Measurements from ENCODE around the gene CCND1.

CCND1 gene

GRCh38 chr11:69657911-69658625 is 17.1 kb downstream of the CCND1 start:
- peaks cover 2% of the 10 kb centered on the region for H3K36me3 Mint-ChIP-seq
- no peaks in the 10 kb centered on the region for H3K9me3 Mint-ChIP-seq
- no peaks in the 10 kb centered on the region for H3K4me1 Mint-ChIP-seq
- DNase-seq (ENCODE audit: low spot score in 2 of 2): no peak
- no peak for ATAC-seq (ENCODE audit: low read depth)
- no peaks in the 10 kb centered on the region for H3K27me3 Mint-ChIP-seq
- no peak overlapping the region for H3K4me3 Mint-ChIP-seq
- no peak overlapping the region for H3K27ac Mint-ChIP-seq

DNA sequence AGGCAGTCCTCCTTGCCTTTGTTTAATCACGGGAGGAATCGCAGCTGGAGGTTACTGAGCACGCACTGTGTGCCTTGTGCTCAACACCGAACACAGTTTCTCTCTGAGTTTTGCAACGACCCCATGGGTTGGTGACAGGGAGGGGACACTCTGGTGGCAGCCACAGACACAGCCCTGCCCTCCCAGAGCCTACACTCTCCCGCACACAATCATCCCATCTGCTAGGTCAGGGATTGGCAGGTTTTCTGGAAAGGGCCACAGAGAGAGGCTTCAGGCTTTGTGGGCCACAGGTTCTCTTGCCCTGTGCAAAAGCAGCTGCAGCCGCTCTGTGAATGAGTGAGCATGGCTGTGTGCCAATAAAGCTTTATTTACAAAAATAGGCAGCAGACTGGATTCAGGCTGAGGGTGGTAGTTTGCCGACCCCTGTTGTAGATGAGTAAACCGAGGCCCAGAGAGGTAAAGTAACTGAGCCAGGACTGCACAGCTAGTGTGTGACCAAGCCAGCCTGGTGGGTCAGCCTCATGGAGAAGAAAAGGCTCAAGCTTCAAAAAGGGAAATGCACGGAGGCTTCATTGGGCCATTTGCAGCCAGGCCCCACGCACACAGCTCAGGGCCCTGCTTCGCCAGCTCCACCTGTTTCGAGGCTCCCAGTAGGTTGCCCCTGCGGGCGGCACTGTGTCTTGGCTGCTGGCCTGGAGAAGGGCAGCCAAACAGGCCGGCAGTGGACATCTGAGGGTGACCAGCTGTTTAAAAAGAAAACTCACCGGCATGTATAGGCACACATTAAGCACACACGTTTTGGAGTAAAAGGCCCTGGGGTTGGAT is 17.9 kb downstream of the CCND1 start:
- Mint-ChIP-seq H3K27ac (no peak overlapping the region), H3K27me3 (no peaks in the 10 kb centered on the region), H3K4me3 (no peak overlapping the region), H3K36me3 (peaks cover 2% of the 10 kb centered on the region), H3K9me3 (no peaks in the 10 kb centered on the region), H3K4me1 (no peaks in the 10 kb centered on the region)
- ATAC-seq (ENCODE audit: low read depth): no peak
- no peak for DNase-seq (ENCODE audit: low spot score in 2 of 2)

DNA sequence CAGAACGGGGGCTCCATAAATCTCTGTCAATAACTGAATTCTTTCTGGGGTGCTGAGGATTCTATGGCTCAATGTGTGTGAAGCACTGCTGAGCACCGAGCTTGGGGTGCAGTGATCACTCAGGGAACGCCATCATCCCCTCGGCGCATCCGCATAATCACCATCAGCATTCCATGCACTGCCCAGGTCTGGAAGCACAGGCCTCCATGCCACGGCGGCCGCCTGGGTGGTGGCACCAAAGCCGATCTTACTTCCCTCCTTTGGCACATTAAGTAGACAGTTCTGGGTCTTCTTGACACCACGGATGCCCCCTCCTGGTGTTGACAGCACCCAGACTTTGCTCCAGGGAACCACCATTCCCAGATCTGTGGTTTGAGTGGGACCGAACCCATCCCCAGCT is 18.6 kb downstream of the CCND1 start:
- H3K4me3 Mint-ChIP-seq: no peak overlapping the region
- DNase-seq (ENCODE audit: low spot score in 2 of 2) (no peak), ATAC-seq (ENCODE audit: low read depth) (no peak)
- H3K4me1 Mint-ChIP-seq: no peaks in the 10 kb centered on the region
- no peaks in the 10 kb centered on the region for H3K27me3 Mint-ChIP-seq
- peaks cover 2% of the 10 kb centered on the region for H3K36me3 Mint-ChIP-seq
- no peaks in the 10 kb centered on the region for H3K9me3 Mint-ChIP-seq
- H3K27ac Mint-ChIP-seq: no peak overlapping the region

DNA sequence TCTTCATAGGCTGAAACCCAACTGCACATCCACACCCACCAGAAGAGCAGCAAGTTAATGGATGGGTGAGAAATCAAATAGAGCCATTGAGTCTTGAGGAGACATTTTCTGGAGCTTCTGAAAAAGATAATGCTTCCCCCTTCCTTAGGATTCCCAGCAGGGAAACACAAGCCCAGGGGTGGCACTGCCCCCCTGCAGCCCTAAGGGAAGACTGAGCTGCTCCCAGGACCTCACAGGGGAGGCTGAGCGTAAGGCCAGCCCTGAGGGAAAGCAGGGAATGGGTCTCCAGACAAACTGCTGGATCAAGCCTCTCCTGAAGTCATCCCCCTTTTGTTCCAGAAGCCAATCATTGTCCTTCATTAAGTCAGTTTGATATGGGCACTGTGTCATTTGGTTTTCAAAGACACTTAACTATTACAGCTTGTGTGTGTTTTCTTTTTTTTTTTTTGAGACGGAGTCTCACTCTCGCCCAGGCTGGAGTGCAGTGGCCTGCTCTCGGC is 19.1 kb downstream of the CCND1 start:
- no peaks in the 10 kb centered on the region for H3K9me3 Mint-ChIP-seq
- ATAC-seq (ENCODE audit: low read depth): no peak
- no peak overlapping the region for H3K4me3 Mint-ChIP-seq
- peaks cover 4% of the 10 kb centered on the region for H3K36me3 Mint-ChIP-seq
- no peak for DNase-seq (ENCODE audit: low spot score in 2 of 2)
- no peaks in the 10 kb centered on the region for H3K4me1 Mint-ChIP-seq
- H3K27ac Mint-ChIP-seq: no peak overlapping the region
- no peaks in the 10 kb centered on the region for H3K27me3 Mint-ChIP-seq

GRCh38 chr11:69661413-69661715 is 20.4 kb downstream of the CCND1 start:
- ATAC-seq (ENCODE audit: low read depth) (no peak), DNase-seq (ENCODE audit: low spot score in 2 of 2) (no peak)
- Mint-ChIP-seq H3K9me3 (no peaks in the 10 kb centered on the region), H3K36me3 (peaks cover 4% of the 10 kb centered on the region), H3K4me3 (no peak overlapping the region), H3K27me3 (no peaks in the 10 kb centered on the region), H3K4me1 (no peaks in the 10 kb centered on the region), H3K27ac (no peak overlapping the region)

DNA sequence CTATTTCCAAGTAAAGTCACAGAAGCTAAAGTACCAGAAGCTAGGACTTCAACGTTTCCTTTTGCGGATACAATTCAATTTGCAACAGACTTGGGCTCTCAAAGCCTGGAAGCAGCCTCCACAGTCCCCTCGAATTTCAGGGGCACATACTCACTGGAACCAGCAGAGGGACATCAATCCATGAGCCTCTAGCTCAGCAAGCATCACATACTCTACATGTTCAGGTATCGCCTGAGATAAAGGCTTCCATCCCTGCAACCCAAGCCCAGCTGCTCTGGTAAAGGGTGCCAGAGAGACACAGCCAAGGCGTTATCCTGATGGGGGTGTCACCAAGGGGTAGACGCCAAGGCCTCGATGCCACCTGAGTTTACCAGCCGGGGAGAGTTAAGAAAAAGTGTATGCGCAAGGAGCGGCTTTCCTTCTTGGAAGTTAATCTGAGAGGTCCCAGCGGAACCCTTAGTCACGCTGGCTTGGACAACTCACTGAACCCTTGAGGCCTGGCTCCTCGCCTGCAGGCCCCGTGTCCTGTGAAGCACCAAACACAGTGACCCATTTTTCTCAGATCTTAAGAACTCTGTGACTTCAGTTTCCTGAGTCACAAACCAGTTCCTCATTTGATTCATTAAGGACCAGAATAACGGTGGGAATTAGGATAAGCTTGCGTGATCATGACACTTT is 21.2 kb downstream of the CCND1 start:
- ATAC-seq (ENCODE audit: low read depth): no peak
- H3K27ac Mint-ChIP-seq: no peak overlapping the region
- H3K36me3 Mint-ChIP-seq: peaks cover 4% of the 10 kb centered on the region
- no peak for DNase-seq (ENCODE audit: low spot score in 2 of 2)
- no peak overlapping the region for H3K4me3 Mint-ChIP-seq
- H3K9me3 Mint-ChIP-seq: no peaks in the 10 kb centered on the region
- H3K27me3 Mint-ChIP-seq: no peaks in the 10 kb centered on the region
- no peaks in the 10 kb centered on the region for H3K4me1 Mint-ChIP-seq

DNA sequence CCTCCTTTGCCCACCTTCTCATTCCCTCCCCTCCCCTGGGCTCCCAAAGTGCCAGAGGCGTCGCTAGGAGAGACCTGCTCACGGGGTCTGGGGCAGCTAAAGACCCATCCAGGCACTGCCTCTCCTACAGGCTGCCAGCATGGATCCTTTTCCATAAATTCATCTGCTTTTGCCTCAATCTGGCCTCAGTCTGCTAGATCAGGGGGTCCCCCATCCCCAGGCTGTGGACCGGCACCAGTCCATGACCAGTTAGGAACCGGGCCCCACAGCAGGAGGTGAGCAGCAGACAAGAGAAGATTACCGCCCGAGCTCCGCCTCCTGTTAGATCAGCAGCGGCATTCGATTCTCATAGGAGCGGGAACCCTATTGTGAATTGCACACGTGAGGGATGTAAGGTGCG is 21.9 kb downstream of the CCND1 start:
- Mint-ChIP-seq H3K36me3 (peaks cover 8% of the 10 kb centered on the region), H3K4me1 (no peaks in the 10 kb centered on the region), H3K27ac (peak overlapping the region; percentile 35), H3K9me3 (no peaks in the 10 kb centered on the region), H3K4me3 (no peak overlapping the region), H3K27me3 (no peaks in the 10 kb centered on the region)
- DNase-seq (ENCODE audit: low spot score in 2 of 2) (no peak), ATAC-seq (ENCODE audit: low read depth) (no peak)

GRCh38 chr11:69663326-69663725 is 22.4 kb downstream of the CCND1 start:
- H3K4me1 Mint-ChIP-seq: peaks cover 2% of the 10 kb centered on the region
- H3K36me3 Mint-ChIP-seq: peaks cover 11% of the 10 kb centered on the region
- peak overlapping the region; percentile 35 for H3K27ac Mint-ChIP-seq

GRCh38 chr11:69664103-69664775 is 23.3 kb downstream of the CCND1 start:
- no peak for ATAC-seq (ENCODE audit: low read depth)
- H3K27ac Mint-ChIP-seq: no peak overlapping the region
- H3K36me3 Mint-ChIP-seq: peaks cover 13% of the 10 kb centered on the region
- no peak overlapping the region for H3K4me3 Mint-ChIP-seq
- H3K27me3 Mint-ChIP-seq: no peaks in the 10 kb centered on the region
- no peaks in the 10 kb centered on the region for H3K9me3 Mint-ChIP-seq
- no peak for DNase-seq (ENCODE audit: low spot score in 2 of 2)
- H3K4me1 Mint-ChIP-seq: peaks cover 2% of the 10 kb centered on the region

More at GRCh38 chr11:69663326-69663725, 22.4 kb downstream of the CCND1 start:
- Mint-ChIP-seq H3K9me3 (no peaks in the 10 kb centered on the region), H3K27me3 (no peaks in the 10 kb centered on the region), H3K4me3 (no peak overlapping the region)
- no peak for ATAC-seq (ENCODE audit: low read depth)
- DNase-seq (ENCODE audit: low spot score in 2 of 2): no peak

DNA sequence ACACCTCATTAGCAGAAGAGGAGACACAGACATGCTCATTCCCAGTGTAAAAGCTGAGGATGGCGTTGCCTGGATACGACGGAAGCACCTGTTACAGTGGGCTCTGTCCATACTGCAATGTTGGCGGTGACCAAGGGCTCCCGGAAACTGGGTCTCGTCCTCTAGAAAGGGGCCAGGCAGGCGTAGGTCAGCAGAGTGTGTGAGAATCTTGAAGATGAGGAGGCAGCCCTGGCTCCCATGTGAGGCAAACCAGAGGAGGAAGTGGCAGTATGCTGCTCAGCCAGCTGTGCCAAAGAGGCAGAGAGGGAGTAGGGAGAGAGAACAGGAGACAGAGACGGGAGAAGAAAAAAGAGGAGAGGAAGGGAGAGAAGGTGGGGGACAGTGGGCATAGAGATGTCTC is 23.9 kb downstream of the CCND1 start:
- DNase-seq (ENCODE audit: low spot score in 2 of 2) (no peak), ATAC-seq (ENCODE audit: low read depth) (no peak)
- Mint-ChIP-seq H3K27ac (no peak overlapping the region), H3K4me1 (peaks cover 2% of the 10 kb centered on the region), H3K27me3 (no peaks in the 10 kb centered on the region), H3K36me3 (peaks cover 13% of the 10 kb centered on the region), H3K4me3 (no peak overlapping the region), H3K9me3 (no peaks in the 10 kb centered on the region)

DNA sequence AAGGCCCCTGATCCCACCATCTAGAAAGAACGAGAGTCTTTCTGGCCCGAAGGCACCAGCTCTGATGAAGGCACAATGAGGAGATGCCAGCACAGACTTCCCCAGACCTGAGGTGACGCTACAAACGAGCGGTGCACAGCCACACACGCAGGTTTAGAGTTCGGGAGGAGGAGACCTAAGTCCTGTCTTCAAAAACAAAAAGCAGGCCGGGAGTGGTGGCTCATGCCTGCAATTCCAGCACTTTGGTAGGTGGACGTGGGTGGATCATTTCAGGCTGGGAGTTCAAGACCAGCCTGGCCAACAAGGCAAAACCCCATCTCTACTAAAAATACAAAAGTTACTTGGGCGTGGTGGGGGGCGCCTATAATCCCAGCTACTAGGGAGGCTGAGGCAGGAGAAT is 24.7 kb downstream of the CCND1 start:
- peaks cover 4% of the 10 kb centered on the region for H3K4me1 Mint-ChIP-seq
- H3K36me3 Mint-ChIP-seq: peaks cover 12% of the 10 kb centered on the region
- DNase-seq (ENCODE audit: low spot score in 2 of 2): no peak
- no peak overlapping the region for H3K27ac Mint-ChIP-seq
- ATAC-seq (ENCODE audit: low read depth): no peak
- no peak overlapping the region for H3K4me3 Mint-ChIP-seq
- no peaks in the 10 kb centered on the region for H3K27me3 Mint-ChIP-seq
- H3K9me3 Mint-ChIP-seq: no peaks in the 10 kb centered on the region

DNA sequence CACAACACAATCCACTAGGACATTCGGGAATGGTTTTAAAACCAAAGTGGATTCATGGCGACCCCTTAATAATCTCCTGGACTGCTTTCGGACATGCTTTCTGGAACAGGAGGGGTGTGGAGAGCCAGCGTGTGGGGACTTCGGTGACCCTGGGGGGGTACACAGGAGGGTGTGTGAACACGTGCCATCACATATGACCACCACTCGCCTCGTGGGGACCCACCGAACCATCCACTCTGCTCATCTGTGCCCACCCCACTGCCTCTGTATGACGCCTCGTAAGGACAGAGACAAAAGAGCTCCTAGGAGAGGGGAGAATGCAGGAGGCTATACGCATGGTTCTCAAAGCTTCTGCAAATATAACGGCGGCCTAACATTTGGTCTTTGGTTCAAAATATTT is 25.3 kb downstream of the CCND1 start:
- ATAC-seq (ENCODE audit: low read depth) (no peak), DNase-seq (ENCODE audit: low spot score in 2 of 2) (no peak)
- Mint-ChIP-seq H3K4me3 (no peak overlapping the region), H3K36me3 (peaks cover 12% of the 10 kb centered on the region), H3K27me3 (no peaks in the 10 kb centered on the region), H3K9me3 (no peaks in the 10 kb centered on the region), H3K27ac (no peak overlapping the region), H3K4me1 (peaks cover 4% of the 10 kb centered on the region)

- no peak for ATAC-seq (ENCODE audit: low read depth)
- DNase-seq (ENCODE audit: low spot score in 2 of 2): no peak
- Mint-ChIP-seq H3K36me3 (peaks cover 15% of the 10 kb centered on the region), H3K9me3 (no peaks in the 10 kb centered on the region), H3K27ac (no peak overlapping the region), H3K4me3 (no peak overlapping the region), H3K27me3 (no peaks in the 10 kb centered on the region), H3K4me1 (peaks cover 4% of the 10 kb centered on the region)
Measured at GRCh38 chr11:69666752-69667536, 26.0 kb downstream of the CCND1 start.
